22Rv1 (cell line): ENCODE measurements around the gene PARN.

Source experiments
- ZFX ChIP-seq: fragments of 450-650 bp; IDR thresholded peaks from 2 replicates; pipeline ENCODE4 v1.6.1; 2017; ENCODE audit warnings: antibody characterized with exemption, borderline replicate concordance
- TF ChIP-seq, protein P1 (sequence below): fragments of 450-650 bp; IDR thresholded peaks from 2 replicates; pipeline ENCODE4 v1.5.1; 2017; ENCODE audit warnings: mild to moderate bottlenecking

GRCh38 chr16:14388243-14388642 is 241.8 kb downstream of the PARN start:
- TF ChIP-seq, protein P1, sequence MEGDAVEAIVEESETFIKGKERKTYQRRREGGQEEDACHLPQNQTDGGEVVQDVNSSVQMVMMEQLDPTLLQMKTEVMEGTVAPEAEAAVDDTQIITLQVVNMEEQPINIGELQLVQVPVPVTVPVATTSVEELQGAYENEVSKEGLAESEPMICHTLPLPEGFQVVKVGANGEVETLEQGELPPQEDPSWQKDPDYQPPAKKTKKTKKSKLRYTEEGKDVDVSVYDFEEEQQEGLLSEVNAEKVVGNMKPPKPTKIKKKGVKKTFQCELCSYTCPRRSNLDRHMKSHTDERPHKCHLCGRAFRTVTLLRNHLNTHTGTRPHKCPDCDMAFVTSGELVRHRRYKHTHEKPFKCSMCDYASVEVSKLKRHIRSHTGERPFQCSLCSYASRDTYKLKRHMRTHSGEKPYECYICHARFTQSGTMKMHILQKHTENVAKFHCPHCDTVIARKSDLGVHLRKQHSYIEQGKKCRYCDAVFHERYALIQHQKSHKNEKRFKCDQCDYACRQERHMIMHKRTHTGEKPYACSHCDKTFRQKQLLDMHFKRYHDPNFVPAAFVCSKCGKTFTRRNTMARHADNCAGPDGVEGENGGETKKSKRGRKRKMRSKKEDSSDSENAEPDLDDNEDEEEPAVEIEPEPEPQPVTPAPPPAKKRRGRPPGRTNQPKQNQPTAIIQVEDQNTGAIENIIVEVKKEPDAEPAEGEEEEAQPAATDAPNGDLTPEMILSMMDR = no peak
- no peak for TF ChIP-seq ZFX
